ENCODE measurements around the gene RBFA. TPM values are rescaled to one million over a fixed set of nuclear protein-coding genes. Genes with fewer than 3 reads are reported as not detected.

The RBFA gene
- total RNA-seq, 1 experiment from 2014 or later = 45.3 TPM

- Histone ChIP-seq H3K4me1 (ENCODE audit: control insufficient read depth in 1 of 2, insufficient read depth in 2 of 2, low read length in 2 of 2) (no peaks in the 10 kb centered on the region), H3K27me3 (ENCODE audit: insufficient read depth, low read length) (no peaks in the 10 kb centered on the region), H3K9ac (ENCODE audit: low read length) (no peak overlapping the region), H3K36me3 (ENCODE audit: control insufficient read depth in 1 of 2, insufficient read depth in 2 of 2, low read length in 2 of 2) (peaks cover 5 to 28% of the 10 kb centered on the region in 2 experiments; a peak in 3 of 4 replicates), H3K4me2 (ENCODE audit: low read length) (no peak overlapping the region), H2AFZ (ENCODE audit: low read depth, low read length, poor library complexity, severe bottlenecking) (no peak overlapping the region), H3K27ac (ENCODE audit: low read depth, low read length) (no peak overlapping the region), H4K20me1 (ENCODE audit: insufficient read depth) (no peaks in the 10 kb centered on the region), H3K79me2 (ENCODE audit: insufficient read depth, low read length) (no peaks in the 10 kb centered on the region), H3K4me3 (replicated peaks in 1 of 2; ENCODE audit: low read depth in 1 of 2, low read length in 2 of 2) (no peak overlapping the region), H3K9me2 (ENCODE audit: insufficient read depth) (no peaks in the 10 kb centered on the region), H3K9me3 (ENCODE audit: control insufficient read depth in 1 of 2, insufficient read depth in 1 of 2, low read depth in 1 of 2, low read length in 2 of 2) (peaks cover 0 to 4% of the 10 kb centered on the region in 2 experiments; a peak in 1 of 4 replicates)
- DNase-seq (ENCODE audit: low read depth, low spot score) = no peak
- ATAC-seq = no peak
- ChIA-PET RAD21 (ENCODE audit: low non-redundant PET in 1 of 2, low total read pairs in 2 of 2, uncharacterized antibody in 2 of 2, unreplicated experiment in 2 of 2) (no interaction called here), POLR2A (no interaction called here), CTCF (no interaction called here)
- BruUV-seq (replicated peaks) = no TSS peak
- intact Hi-C loops (cut with micrococcal nuclease) = no loop called here
- TF ChIP-seq YY1 (IDR thresholded peaks at IDR 0.05; ENCODE audit: extremely low read depth, insufficient replicate concordance, low read depth, low read length) (no peak), TCF7L2 (IDR thresholded peaks at IDR 0.05; ENCODE audit: borderline replicate concordance, extremely low read depth, insufficient read depth, insufficient read length) (no peak), SIN3A (IDR thresholded peaks at IDR 0.05; ENCODE audit: low read depth) (no peak), ZFX (IDR thresholded peaks at IDR 0.05) (no peak), ATF3 (IDR thresholded peaks at IDR 0.05) (no peak), ZNF274 (IDR thresholded peaks at IDR 0.05; ENCODE audit: low read depth, low read length) (no peak), EZH2phosphoT487 (IDR thresholded peaks at IDR 0.05; ENCODE audit: borderline replicate concordance) (no peak), SRF (IDR thresholded peaks at IDR 0.05; ENCODE audit: low read depth) (no peak), EGR1 (IDR thresholded peaks at IDR 0.05; ENCODE audit: low read depth) (no peak), CBX3 (IDR thresholded peaks at IDR 0.05; ENCODE audit: low read depth) (no peak), MAX (IDR thresholded peaks at IDR 0.05) (no peak), POLR2AphosphoS5 (IDR thresholded peaks at IDR 0.05; ENCODE audit: low read depth, low read length) (no peak), CEBPB (IDR thresholded peaks at IDR 0.05; ENCODE audit: low read depth) (no peak), EZH2 (IDR thresholded peaks at IDR 0.05) (no peak)
Measured at GRCh38 chr18:80046961-80047541, 12.8 kb downstream of the RBFA start.

Measured in HCT116 (cell line).